H1 (cell line): Measurements from ENCODE around the gene ANAPC2. TPM values are rescaled to one million over a fixed set of nuclear protein-coding genes. Genes with fewer than 3 reads are reported as not detected.

Experiments
- CTCF ChIA-PET: fragments of 300-600 bp; sonication (Branson Sonifier 250); formaldehyde crosslinking; loops from one replicate; lab custom pipeline; 2021; ENCODE audit not compliant: partially characterized antibody; lab: Charles Lee
- POLR2A ChIA-PET: fragments of 300-600 bp; sonication (Branson Sonifier 250); formaldehyde crosslinking; loops from one replicate; lab custom pipeline; 2021; ENCODE audit warnings: inconsistent platforms; ENCODE audit not compliant: partially characterized antibody; lab: Charles Lee
- DNase-seq, 2 experiments: peaks; one replicate each; pipeline versions ENCODE4 v3.0.0 to v3.0.0-alpha.2; 2010 to 2022; ENCODE audit warnings: low spot score in 2 of 2, low read depth in 1 of 2, mixed read lengths in 1 of 2
- FAIRE-seq: peaks from 2 replicates; lab custom pipeline; 2011; peaks lifted over from hg19 to GRCh38; lab: Jason Lieb, UNC
- H2AFZ ChIP-seq: 2 replicates; pipeline ENCODE4 v1.8.1; 2012; ENCODE audit warnings: low read length, inconsistent platforms
- H2AK5ac ChIP-seq: 2 replicates; pipeline ENCODE4 v1.6.1; 2013; ENCODE audit warnings: low read depth, low read length
- H2BK120ac ChIP-seq: replicated peaks from 2 replicates; pipeline ENCODE3; 2013; ENCODE audit warnings: low read depth, low read length, inconsistent platforms
- H2BK12ac ChIP-seq: 2 replicates; pipeline ENCODE4 v1.6.1; 2013; ENCODE audit warnings: low read depth, low read length
- H2BK15ac ChIP-seq: 2 replicates; pipeline ENCODE4 v1.6.1; 2013; ENCODE audit warnings: low read length
- H2BK20ac ChIP-seq: 2 replicates; pipeline ENCODE4 v1.6.1; 2013; ENCODE audit warnings: low read length
- H2BK5ac ChIP-seq: 2 replicates; pipeline ENCODE4 v1.6.1; 2013; ENCODE audit warnings: low read depth, low read length
- H3K14ac ChIP-seq: 2 replicates; pipeline ENCODE4 v1.6.1; 2013; ENCODE audit warnings: inconsistent platforms; ENCODE audit not compliant: insufficient read length
- H3K18ac ChIP-seq: 2 replicates; pipeline ENCODE4 v1.6.1; 2013; ENCODE audit warnings: low read length; ENCODE audit errors: extremely low read depth
- H3K23ac ChIP-seq: 2 replicates; pipeline ENCODE4 v1.6.1; 2013; ENCODE audit warnings: inconsistent platforms; ENCODE audit not compliant: insufficient read length
- H3K23me2 ChIP-seq: 2 replicates; pipeline ENCODE4 v1.6.1; 2013; ENCODE audit warnings: low read depth, low read length
- H3K27ac ChIP-seq: 2 replicates; pipeline ENCODE4 v1.6.1; 2011; ENCODE audit warnings: low read depth, low read length, inconsistent platforms
- H3K27me3 ChIP-seq, 4 experiments: replicated peaks in 1 of 4; 1 replicate in 1 of 4; 2 replicates in 3 of 4; pipeline versions ENCODE4 v1.6.1 to v1.8.1; 2011 to 2013; ENCODE audit warnings: low read length in 3 of 4, mild to moderate bottlenecking in 3 of 4, inconsistent platforms in 2 of 4, mixed read lengths in 2 of 4, moderate library complexity in 1 of 4; ENCODE audit not compliant: control insufficient read depth in 3 of 4, insufficient read depth in 3 of 4; ENCODE audit errors: extremely low read depth in 1 of 4
- H3K36me3 ChIP-seq, 4 experiments: 2 replicates each; pipeline versions ENCODE4 v1.6.1 to v1.8.1; 2011 to 2013; ENCODE audit warnings: mild to moderate bottlenecking in 4 of 4, low read length in 3 of 4, moderate library complexity in 2 of 4, control low read depth in 1 of 4, inconsistent platforms in 1 of 4; ENCODE audit not compliant: insufficient read depth in 4 of 4, control insufficient read depth in 2 of 4
- H3K4ac ChIP-seq: replicated peaks from 2 replicates; pipeline ENCODE3; 2013; ENCODE audit warnings: low read length, low read depth, mixed read lengths, inconsistent platforms; ENCODE audit not compliant: insufficient read length
- H3K4me1 ChIP-seq, 4 experiments: replicated peaks in 1 of 4; 1 replicate in 1 of 4; 2 replicates in 3 of 4; pipeline versions ENCODE4 v1.6.1 to v1.8.1; 2011 to 2013; ENCODE audit warnings: low read length in 3 of 4, inconsistent platforms in 2 of 4, mixed read lengths in 1 of 4; ENCODE audit not compliant: insufficient read depth in 4 of 4, control insufficient read depth in 3 of 4
- H3K4me2 ChIP-seq, 2 experiments: 2 replicates each; pipeline versions ENCODE4 v1.6.1 to v1.8.1; 2011 to 2013; ENCODE audit warnings: low read depth in 2 of 2, low read length in 2 of 2, control low read depth in 1 of 2, inconsistent platforms in 1 of 2, mild to moderate bottlenecking in 1 of 2; ENCODE audit not compliant: insufficient read depth in 1 of 2
- H3K4me3 ChIP-seq, 4 experiments: fragments of 200-600, 300-600 bp in 1 of 4; sonication (generic), shearing (Covaris generic), sonication (Bioruptor Twin) in 1 of 4; 2 replicates each; pipeline versions ENCODE4 v1.5.1 to v1.8.1; 2011 to 2016; ENCODE audit warnings: low read length in 4 of 4, low read depth in 3 of 4, control low read depth in 2 of 4, inconsistent platforms in 2 of 4, mild to moderate bottlenecking in 2 of 4, mixed read lengths in 1 of 4, moderate library complexity in 1 of 4; ENCODE audit not compliant: insufficient read depth in 2 of 4; ENCODE audit errors: extremely low read depth in 1 of 4
- H3K56ac ChIP-seq: replicated peaks from 2 replicates; pipeline ENCODE3; 2013; ENCODE audit warnings: low read depth, mild to moderate bottlenecking, mixed read lengths, low read length, inconsistent platforms; ENCODE audit not compliant: insufficient read length
- H3K79me1 ChIP-seq: 2 replicates; pipeline ENCODE4 v1.6.1; 2013; ENCODE audit warnings: low read depth, low read length, control low read depth
- H3K79me2 ChIP-seq, 2 experiments: 2 replicates each; pipeline versions ENCODE4 v1.6.1 to v1.8.1; 2012 to 2013; ENCODE audit warnings: low read length in 2 of 2, mild to moderate bottlenecking in 2 of 2, inconsistent platforms in 1 of 2; ENCODE audit not compliant: insufficient read depth in 2 of 2, control insufficient read depth in 1 of 2
- H3K9ac ChIP-seq, 4 experiments: replicated peaks in 1 of 4; 1 replicate in 1 of 4; 2 replicates in 3 of 4; pipeline versions ENCODE4 v1.6.1 to v1.8.1; 2011 to 2013; ENCODE audit warnings: low read depth in 3 of 4, low read length in 3 of 4, control low read depth in 2 of 4, mild to moderate bottlenecking in 2 of 4, moderate library complexity in 2 of 4, inconsistent platforms in 1 of 4; ENCODE audit errors: extremely low read depth in 1 of 4
- H3K9me3 ChIP-seq, 2 experiments: 2 replicates each; pipeline versions ENCODE4 v1.6.1 to v1.8.1; 2012 to 2013; ENCODE audit warnings: mild to moderate bottlenecking in 2 of 2, moderate library complexity in 2 of 2, control low read depth in 1 of 2, inconsistent platforms in 1 of 2, low read depth in 1 of 2, low read length in 1 of 2, mixed read lengths in 1 of 2; ENCODE audit not compliant: insufficient read depth in 2 of 2
- H4K20me1 ChIP-seq, 2 experiments: replicated peaks in 1 of 2; 2 replicates each; pipeline versions ENCODE3 to v1.8.1; 2011 to 2013; ENCODE audit warnings: inconsistent platforms in 2 of 2, low read length in 2 of 2, mild to moderate bottlenecking in 1 of 2; ENCODE audit not compliant: insufficient read depth in 2 of 2, control insufficient read depth in 1 of 2
- H4K5ac ChIP-seq: 2 replicates; pipeline ENCODE4 v1.6.1; 2013; ENCODE audit warnings: low read length, low read depth, mixed read lengths, inconsistent platforms; ENCODE audit not compliant: insufficient read length
- H4K8ac ChIP-seq: 2 replicates; pipeline ENCODE4 v1.8.0; 2013; ENCODE audit warnings: mild to moderate bottlenecking, moderate library complexity, low read length, inconsistent platforms; ENCODE audit not compliant: insufficient read depth; ENCODE audit errors: extremely low read depth
- H4K91ac ChIP-seq: replicated peaks from 2 replicates; pipeline ENCODE3; 2013; ENCODE audit warnings: low read length, mixed read lengths, inconsistent platforms; ENCODE audit not compliant: insufficient read length
- BACH1 ChIP-seq: IDR thresholded peaks from 2 replicates; pipeline ENCODE4 v1.6.1; 2012; ENCODE audit warnings: low read length, improper control_type of control experiment
- JUN ChIP-seq: IDR thresholded peaks from 2 replicates; pipeline ENCODE4 v1.6.1; 2011; ENCODE audit warnings: low read depth, mild to moderate bottlenecking, improper control_type of control experiment, low read length
- SAP30 ChIP-seq: fragments of 300-600 bp; sonication (generic); IDR thresholded peaks from 2 replicates; pipeline ENCODE4 v1.7.1; 2012; ENCODE audit warnings: low read length, moderate library complexity, mild to moderate bottlenecking, inconsistent platforms; ENCODE audit not compliant: insufficient read depth, insufficient replicate concordance
- SP2 ChIP-seq: IDR thresholded peaks from 2 replicates; pipeline ENCODE4 v1.6.1; 2012; ENCODE audit warnings: mild to moderate bottlenecking, low read length, inconsistent platforms
- TAF7 ChIP-seq: optimal IDR thresholded peaks from 2 replicates; pipeline ENCODE3; 2011; ENCODE audit warnings: low read depth, mild to moderate bottlenecking, inconsistent platforms, low read length, moderate library complexity, borderline replicate concordance
- TEAD4 ChIP-seq: IDR thresholded peaks from 2 replicates; pipeline ENCODE4 v1.6.1; 2012; ENCODE audit warnings: low read depth, low read length, inconsistent platforms, mixed read lengths
- WGBS, 2 experiments: shearing (Covaris generic) in 1 of 2; methylation state at CpG; one replicate each; pipeline versions ENCODE4 v1.1.6 to v1.1.7; 2013 to 2015; ENCODE audit warnings: low lambda C conversion rate in 2 of 2, mixed read lengths in 2 of 2, inconsistent platforms in 1 of 2, low coverage in 1 of 2, missing lambda C conversion rate in 1 of 2; ENCODE audit not compliant: insufficient replicate concordance in 2 of 2, insufficient coverage in 1 of 2, insufficient read length in 1 of 2; ENCODE audit errors: extremely low coverage in 1 of 2, missing lambda C conversion rate in 1 of 2; 5-methylcytosine and 5-hydroxymethylcytosine counted together
- polyA plus RNA-seq, 7 experiments: library from polyadenylated mRNA; depleted of rRNA in 3 of 7; stranded (reverse) in 5 of 7; unstranded in 2 of 7; fragments of >200 nt in 5 of 7; fragments of 200-250 nt in 2 of 7; gene quantifications; 1 replicate in 5 of 7; 2 replicates in 1 of 7; 4 replicates in 1 of 7; pipeline versions ENCODE4 v1.2.1 to v1.2.3, GENCODE V29; 2011 to 2013; ENCODE audit warnings: missing spikeins in 2 of 7, mixed read lengths in 2 of 7
- total RNA-seq: library from RNA; stranded (reverse); fragmentation: NEBNext Ultra II Directional; extraction: Animal tissue kit (Norgen Biotek cat#: 25700); gene quantifications from 2 replicates; pipeline ENCODE4 v1.2.1, GENCODE V29; 2021

The ANAPC2 gene
- total and polyA plus RNA-seq, 2 of the 8 experiments (the other 6 are each of a cell fraction or from before 2014, with no cell fraction given): 30.2 to 37.7 TPM

- Histone ChIP-seq H3K79me1 (no peaks in the 10 kb centered on the region), H2BK5ac (no peak overlapping the region), H2AFZ (no peak overlapping the region), H3K27ac (no peak overlapping the region), H3K9me3 (no peaks in the 10 kb centered on the region), H3K56ac (no peak overlapping the region), H4K91ac (no peak overlapping the region), H3K4me3 (peak overlapping the region in 2 of 4 experiments; percentile 63 to 67; a peak in 5 of 8 replicates), H2BK12ac (no peak overlapping the region), H3K4ac (no peak overlapping the region), H2BK15ac (no peak overlapping the region), H3K9ac (no peak overlapping the region), H3K23me2 (peaks cover 18% of the 10 kb centered on the region; the same call in 1 of the 2 replicates), H3K18ac (no peak overlapping the region), H3K23ac (no peak overlapping the region), H2BK20ac (no peak overlapping the region), H3K4me1 (peaks cover 0 to 18% (median 12%) of the 10 kb centered on the region in 4 experiments; a peak in 5 of 7 replicates), H2BK120ac (no peak overlapping the region), H4K5ac (no peak overlapping the region), H3K36me3 (peaks cover 0 to 5% (median 2%) of the 10 kb centered on the region in 4 experiments; a peak in 4 of 8 replicates), H3K79me2 (no peaks in the 10 kb centered on the region), H3K27me3 (no peaks in the 10 kb centered on the region; a peak in 2 of 7 replicates), H3K14ac (no peak overlapping the region), H2AK5ac (no peak overlapping the region), H3K4me2 (peak overlapping the region; percentile 77 to 82), H4K8ac (no peak overlapping the region), H4K20me1 (peaks cover 0 to 9% of the 10 kb centered on the region in 2 experiments)
- FAIRE-seq (no peak), DNase-seq (no peak)
- WGBS, 2 experiments: 73% methylated on average over 3 of the region's 14 CpGs; no CpG with 5 or more reads in 1 of the 2 experiments
- TF ChIP-seq TAF7 (no peak), SAP30 (no peak), SP2 (no peak), BACH1 (no peak), JUN (no peak), TEAD4 (no peak)
- ChIA-PET POLR2A (interaction anchor here (0.5 to 69.9 kb wide), 6 partner anchors 14 to 234 kb away, joined by 3 to 1462 read pairs (median 7); partner anchors contain the start of genes ANAPC2, NDOR1, NELFB and SSNA1), CTCF (interaction anchor here (0.6 to 20.2 kb wide), 6 partner anchors 12 to 195 kb away, joined by 3 to 204 read pairs (median 4); partner anchors contain the start of genes ANAPC2, SSNA1 and TUBB4B)
Measured at GRCh38 chr9:137221095-137221505, 32.7 kb upstream of the ANAPC2 start.
